GM23338 (cell line): ENCODE measurements around the gene CNTNAP5. TPM values are rescaled to one million over a fixed set of nuclear protein-coding genes. Genes with fewer than 3 reads are reported as not detected.

Experiments used
- ATAC-seq: fragments of 200-7000 bp; cut with Tn5 transposase; 3 replicates; pipeline ENCODE4 v1.9.1; 2020
- DNase-seq: peaks from one replicate; pipeline ENCODE4 v3.0.0-alpha.2; 2015; ENCODE audit warnings: low spot score
- H2AFZ ChIP-seq: fragments of 200-600 bp; sonication (generic); 2 replicates; pipeline ENCODE4 v1.8.0; 2016; ENCODE audit warnings: antibody characterized with exemption, mild to moderate bottlenecking, moderate library complexity
- H3F3A ChIP-seq: fragments of 200-600 bp; sonication (generic); replicated peaks from 2 replicates; pipeline ENCODE4 v1.8.0; 2017; ENCODE audit warnings: antibody characterized with exemption, mixed run types, low read depth
- H3K27ac ChIP-seq: fragments of 200-600 bp; sonication (generic); 2 replicates; pipeline ENCODE4 v1.6.1; 2016; ENCODE audit warnings: low read depth
- H3K27me3 ChIP-seq: fragments of 200-600 bp; sonication (generic); 2 replicates; pipeline ENCODE4 v1.8.0; 2016; ENCODE audit warnings: mild to moderate bottlenecking, mixed run types, moderate library complexity; ENCODE audit not compliant: insufficient read depth
- H3K36me3 ChIP-seq: fragments of 200-600 bp; sonication (generic); 2 replicates; pipeline ENCODE4 v1.8.0; 2016; ENCODE audit warnings: mild to moderate bottlenecking; ENCODE audit not compliant: insufficient read depth
- H3K4me1 ChIP-seq: fragments of 200-600 bp; sonication (generic); 2 replicates; pipeline ENCODE4 v1.8.0; 2016; ENCODE audit warnings: mild to moderate bottlenecking, moderate library complexity; ENCODE audit not compliant: insufficient read depth
- H3K4me2 ChIP-seq: fragments of 200-600 bp; sonication (generic); 2 replicates; pipeline ENCODE4 v1.7.1; 2017; ENCODE audit warnings: mixed run types
- H3K4me3 ChIP-seq: fragments of 200-600 bp; sonication (generic); 2 replicates; pipeline ENCODE4 v1.6.1; 2016; ENCODE audit warnings: mixed run types
- H3K79me2 ChIP-seq: fragments of 200-600 bp; sonication (generic); replicated peaks from 2 replicates; pipeline ENCODE4 v1.8.0; 2017; ENCODE audit warnings: mild to moderate bottlenecking; ENCODE audit not compliant: insufficient read depth
- H3K9me2 ChIP-seq: fragments of 200-600 bp; sonication (generic); 2 replicates; pipeline ENCODE4 v1.8.0; 2017; ENCODE audit not compliant: insufficient read depth
- H4K20me1 ChIP-seq: fragments of 200-600 bp; sonication (generic); replicated peaks from 2 replicates; pipeline ENCODE4 v1.8.0; 2017; ENCODE audit warnings: mild to moderate bottlenecking; ENCODE audit not compliant: insufficient read depth
- H3K27ac Mint-ChIP-seq: 2 replicates; pipeline ENCODE4 v1.8.0; 2020; ENCODE audit warnings: inconsistent platforms, mild to moderate bottlenecking, moderate library complexity, mixed read lengths
- H3K27me3 Mint-ChIP-seq: 3 replicates; pipeline ENCODE4 v1.8.0; 2022; ENCODE audit warnings: low read depth, mild to moderate bottlenecking, moderate library complexity, mixed read lengths, inconsistent platforms; ENCODE audit not compliant: insufficient read depth, poor library complexity
- H3K36me3 Mint-ChIP-seq: 3 replicates; pipeline ENCODE4 v1.8.0; 2021; ENCODE audit warnings: low read depth, mild to moderate bottlenecking, inconsistent platforms, moderate library complexity, mixed read lengths
- H3K4me1 Mint-ChIP-seq: 3 replicates; pipeline ENCODE4 v1.8.0; 2020; ENCODE audit warnings: mild to moderate bottlenecking, inconsistent platforms, mixed read lengths
- H3K4me3 Mint-ChIP-seq: 3 replicates; pipeline ENCODE4 v1.8.0; 2021; ENCODE audit warnings: moderate library complexity, mild to moderate bottlenecking, inconsistent platforms, mixed read lengths
- H3K9me3 Mint-ChIP-seq: 3 replicates; pipeline ENCODE4 v1.8.0; 2020; ENCODE audit warnings: moderate library complexity, mild to moderate bottlenecking, inconsistent platforms, mixed read lengths
- CREB1 ChIP-seq: fragments of 250-450 bp; sonication (Bioruptor Pico); IDR thresholded peaks from 2 replicates; pipeline ENCODE4 v1.5.0; 2020; ENCODE audit warnings: low read depth, mild to moderate bottlenecking, moderate library complexity
- EZH2phosphoT487 ChIP-seq: fragments of 200-600 bp; sonication (generic); IDR thresholded peaks from one replicate; pipeline ENCODE4 v1.8.1; 2018; ENCODE audit warnings: antibody characterized with exemption; ENCODE audit not compliant: unreplicated experiment
- JUNB ChIP-seq: IDR thresholded peaks from one replicate; pipeline ENCODE4 v1.6.1; 2016; ENCODE audit warnings: antibody characterized with exemption; ENCODE audit not compliant: unreplicated experiment
- POLR2AphosphoS5 ChIP-seq: IDR thresholded peaks from 2 replicates; pipeline ENCODE4 v1.6.1; 2016; ENCODE audit warnings: antibody characterized with exemption, low read depth
- polyA plus RNA-seq: library from polyadenylated mRNA; unstranded; fragments of >200 nt; fragmentation: Nextera tagmentation; extraction: Ambion mirVana; gene quantifications from 2 replicates; pipeline ENCODE4 v1.2.1, GENCODE V29; 2016
- total RNA-seq: library from RNA; depleted of rRNA; stranded (reverse); fragments of >200 nt; shearing (Covaris generic); gene quantifications from 2 replicates; pipeline ENCODE4 v1.2.3, GENCODE V29; 2014
- TF ChIP-seq, protein P1 (sequence below), 2 experiments: fragments of 200-600 bp in 1 of 2; sonication (generic) in 1 of 2; conservative IDR thresholded peaks; 2 replicates each; pipeline versions ENCODE4 v1.5.1 to v1.6.1; 2016 to 2017; ENCODE audit warnings: antibody characterized with exemption in 2 of 2, low read depth in 2 of 2, mild to moderate bottlenecking in 2 of 2, moderate library complexity in 1 of 2
- TF ChIP-seq, protein P2 (sequence below): IDR thresholded peaks from 2 replicates; pipeline ENCODE4 v1.6.1; 2016; ENCODE audit warnings: antibody characterized with exemption

The CNTNAP5 gene
- total and polyA plus RNA-seq, 2 experiments from 2014 or later = 0.49 to 0.50 TPM

GRCh38 chr2:124911560-124911959, 886.5 kb downstream of the CNTNAP5 start:
- H3K4me1 Mint-ChIP-seq = peaks cover 2% of the 10 kb centered on the region; the same call in 1 of the 3 replicates
- H4K20me1 ChIP-seq = no peaks in the 10 kb centered on the region
- H3K9me2 ChIP-seq = peaks cover 9% of the 10 kb centered on the region; the same call in 1 of the 2 replicates
- H3K27ac Mint-ChIP-seq = no peak overlapping the region
- TF ChIP-seq JUNB = no peak
- TF ChIP-seq, protein P1, sequence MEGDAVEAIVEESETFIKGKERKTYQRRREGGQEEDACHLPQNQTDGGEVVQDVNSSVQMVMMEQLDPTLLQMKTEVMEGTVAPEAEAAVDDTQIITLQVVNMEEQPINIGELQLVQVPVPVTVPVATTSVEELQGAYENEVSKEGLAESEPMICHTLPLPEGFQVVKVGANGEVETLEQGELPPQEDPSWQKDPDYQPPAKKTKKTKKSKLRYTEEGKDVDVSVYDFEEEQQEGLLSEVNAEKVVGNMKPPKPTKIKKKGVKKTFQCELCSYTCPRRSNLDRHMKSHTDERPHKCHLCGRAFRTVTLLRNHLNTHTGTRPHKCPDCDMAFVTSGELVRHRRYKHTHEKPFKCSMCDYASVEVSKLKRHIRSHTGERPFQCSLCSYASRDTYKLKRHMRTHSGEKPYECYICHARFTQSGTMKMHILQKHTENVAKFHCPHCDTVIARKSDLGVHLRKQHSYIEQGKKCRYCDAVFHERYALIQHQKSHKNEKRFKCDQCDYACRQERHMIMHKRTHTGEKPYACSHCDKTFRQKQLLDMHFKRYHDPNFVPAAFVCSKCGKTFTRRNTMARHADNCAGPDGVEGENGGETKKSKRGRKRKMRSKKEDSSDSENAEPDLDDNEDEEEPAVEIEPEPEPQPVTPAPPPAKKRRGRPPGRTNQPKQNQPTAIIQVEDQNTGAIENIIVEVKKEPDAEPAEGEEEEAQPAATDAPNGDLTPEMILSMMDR (conservative IDR thresholded peaks at IDR 0.05; ENCODE audit: low read depth in 2 of 2) = no peak
- no peak for TF ChIP-seq CREB1 (CRISPR knock-in tag)
- TF ChIP-seq, protein P2, sequence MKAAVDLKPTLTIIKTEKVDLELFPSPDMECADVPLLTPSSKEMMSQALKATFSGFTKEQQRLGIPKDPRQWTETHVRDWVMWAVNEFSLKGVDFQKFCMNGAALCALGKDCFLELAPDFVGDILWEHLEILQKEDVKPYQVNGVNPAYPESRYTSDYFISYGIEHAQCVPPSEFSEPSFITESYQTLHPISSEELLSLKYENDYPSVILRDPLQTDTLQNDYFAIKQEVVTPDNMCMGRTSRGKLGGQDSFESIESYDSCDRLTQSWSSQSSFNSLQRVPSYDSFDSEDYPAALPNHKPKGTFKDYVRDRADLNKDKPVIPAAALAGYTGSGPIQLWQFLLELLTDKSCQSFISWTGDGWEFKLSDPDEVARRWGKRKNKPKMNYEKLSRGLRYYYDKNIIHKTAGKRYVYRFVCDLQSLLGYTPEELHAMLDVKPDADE = no peak
- H3K79me2 ChIP-seq = no peaks in the 10 kb centered on the region
- no peaks in the 10 kb centered on the region for H3K27me3 Mint-ChIP-seq
- H3F3A ChIP-seq = no peaks in the 10 kb centered on the region
- no peaks in the 10 kb centered on the region for H3K9me3 Mint-ChIP-seq
- no peaks in the 10 kb centered on the region for H3K36me3 ChIP-seq
- no peaks in the 10 kb centered on the region for H3K4me1 ChIP-seq
- ATAC-seq (no peak), DNase-seq (no peak)
- no peak overlapping the region for H2AFZ ChIP-seq
- H3K4me3 ChIP-seq = no peak overlapping the region
- no peak overlapping the region for H3K4me2 ChIP-seq
- H3K36me3 Mint-ChIP-seq = no peaks in the 10 kb centered on the region
- no peak overlapping the region for H3K27ac ChIP-seq
- H3K27me3 ChIP-seq = no peaks in the 10 kb centered on the region
- no peak overlapping the region for H3K4me3 Mint-ChIP-seq

DNA sequence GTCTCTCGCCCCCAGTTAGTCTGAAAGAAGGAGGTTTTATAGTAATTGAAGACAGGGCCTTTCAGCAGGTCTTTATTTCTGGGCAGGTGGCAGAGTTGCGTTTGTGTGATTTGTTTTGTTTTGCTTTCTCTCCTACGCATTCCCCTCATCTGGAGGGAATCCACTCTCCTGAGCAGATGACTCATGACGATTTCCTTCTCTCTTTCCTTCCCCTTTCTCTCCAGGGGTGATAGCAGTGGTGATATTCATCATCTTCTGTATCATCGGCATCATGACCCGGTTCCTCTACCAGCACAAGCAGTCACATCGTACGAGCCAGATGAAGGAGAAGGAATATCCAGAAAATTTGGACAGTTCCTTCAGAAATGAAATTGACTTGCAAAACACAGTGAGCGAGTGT, 888.8 kb downstream of the CNTNAP5 start:
- Histone ChIP-seq H3K9me2 (peaks cover 24% of the 10 kb centered on the region), H2AFZ (peak overlapping the region; percentile 6; the same call in 1 of the 2 replicates), H3K36me3 (no peaks in the 10 kb centered on the region), H3K27me3 (no peaks in the 10 kb centered on the region), H3F3A (no peaks in the 10 kb centered on the region), H3K4me1 (no peaks in the 10 kb centered on the region), H3K4me2 (no peak overlapping the region), H3K4me3 (no peak overlapping the region), H4K20me1 (no peaks in the 10 kb centered on the region), H3K79me2 (no peaks in the 10 kb centered on the region), H3K27ac (no peak overlapping the region)
- Mint-ChIP-seq H3K4me1 (peaks cover 2% of the 10 kb centered on the region; the same call in 1 of the 3 replicates), H3K9me3 (no peaks in the 10 kb centered on the region), H3K36me3 (no peaks in the 10 kb centered on the region), H3K4me3 (no peak overlapping the region), H3K27ac (no peak overlapping the region), H3K27me3 (no peaks in the 10 kb centered on the region)
- no peak for ATAC-seq
- DNase-seq = no peak
- no peak for TF ChIP-seq POLR2AphosphoS5

- Histone ChIP-seq H3K4me3 (no peak overlapping the region), H4K20me1 (no peaks in the 10 kb centered on the region), H2AFZ (no peak overlapping the region), H3K27me3 (no peaks in the 10 kb centered on the region), H3F3A (no peaks in the 10 kb centered on the region), H3K4me2 (no peak overlapping the region), H3K79me2 (no peaks in the 10 kb centered on the region), H3K36me3 (no peaks in the 10 kb centered on the region), H3K27ac (no peak overlapping the region), H3K9me2 (peaks cover 28% of the 10 kb centered on the region), H3K4me1 (no peaks in the 10 kb centered on the region)
- Mint-ChIP-seq H3K4me1 (peaks cover 2% of the 10 kb centered on the region; the same call in 1 of the 3 replicates), H3K27ac (no peak overlapping the region), H3K27me3 (no peaks in the 10 kb centered on the region), H3K36me3 (no peaks in the 10 kb centered on the region), H3K9me3 (no peaks in the 10 kb centered on the region), H3K4me3 (no peak overlapping the region)
- no peak for TF ChIP-seq EZH2phosphoT487
- TF ChIP-seq, protein P1 (conservative IDR thresholded peaks at IDR 0.05; ENCODE audit: low read depth in 2 of 2) = peak; percentile 39 to 62
- peak; percentile 37 for DNase-seq
- no peak for ATAC-seq
Observed at GRCh38 chr2:124915567-124915966, 890.5 kb downstream of the CNTNAP5 start.
